HG03108 (cell line): Measurements from ENCODE around the gene RALGAPA2.

Experiments used
- ATAC-seq: cut with Tn5 transposase; IDR thresholded peaks from one replicate; pipeline ENCODE4 v1.9.1; 2021; ENCODE audit warnings: moderate library complexity; ENCODE audit not compliant: unreplicated experiment

RALGAPA2 gene

DNA sequence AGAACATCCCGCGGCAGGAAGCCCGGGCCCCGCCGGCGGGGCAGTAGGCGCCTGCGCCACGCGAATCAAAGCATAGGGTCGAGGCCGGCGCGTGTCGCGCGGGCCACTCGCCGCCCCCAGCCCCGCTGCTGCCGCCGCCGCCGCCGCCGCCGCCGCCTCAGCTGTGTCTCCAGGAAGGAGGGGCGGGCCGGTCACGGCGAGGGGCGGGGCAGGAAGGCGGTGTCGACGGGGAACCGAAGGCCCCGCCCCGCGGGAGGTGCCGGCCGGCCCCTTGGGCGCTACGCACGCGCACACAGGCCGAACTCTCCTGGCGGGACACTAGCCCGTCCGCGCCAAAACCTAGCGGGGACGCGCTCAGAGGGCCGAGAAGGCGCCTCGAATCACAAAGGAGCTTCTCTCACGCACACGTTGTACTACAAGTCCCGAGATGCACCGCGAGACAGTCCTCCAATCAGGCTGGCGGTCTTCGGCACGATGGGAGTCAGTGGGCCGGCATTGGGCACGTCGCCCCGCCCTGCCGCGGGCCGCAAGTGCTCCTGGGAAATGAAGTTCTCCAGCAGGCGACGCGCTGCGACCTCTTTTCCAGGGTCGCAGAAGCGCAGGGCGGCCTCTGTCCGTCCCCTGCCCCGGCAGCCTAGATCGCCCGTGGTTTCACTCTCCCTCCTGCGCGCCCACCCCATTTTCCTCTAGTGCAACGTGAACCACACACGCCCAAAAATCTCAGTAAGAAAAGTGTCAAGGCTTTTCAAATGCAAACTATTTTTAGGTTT, at the start of gene RALGAPA2:
Gene RALGAPA2, minus strand, starts transcription at position 171 of the 770 bp plus-strand sequence. Its CDS starts 164 bp downstream, at position 7.
- ATAC-seq = peak; percentile 92

DNA sequence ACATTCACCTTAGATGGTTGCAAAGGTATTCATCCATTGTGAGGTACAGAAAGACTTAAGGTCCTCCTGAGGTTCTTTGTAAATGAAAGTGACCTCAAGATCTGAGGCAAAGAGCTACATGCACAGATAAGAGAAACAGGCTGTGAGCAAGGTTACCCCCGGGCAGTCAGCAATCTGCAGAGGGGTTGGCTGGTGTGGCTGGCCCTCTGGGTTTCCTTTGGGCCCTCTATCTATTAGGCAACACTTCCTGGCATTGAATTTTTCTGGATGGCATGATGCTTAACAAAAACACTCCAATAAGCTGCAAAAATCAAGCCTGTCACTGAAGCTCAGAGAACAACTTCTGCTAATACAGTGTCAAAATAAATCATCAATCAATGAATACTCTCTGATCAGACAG, 48.9 kb upstream of the RALGAPA2 start:
- ATAC-seq = no peak

- ATAC-seq = no peak
These were observed 46.7 kb upstream of the RALGAPA2 start for GRCh38 chr20:20759132-20759531.

DNA sequence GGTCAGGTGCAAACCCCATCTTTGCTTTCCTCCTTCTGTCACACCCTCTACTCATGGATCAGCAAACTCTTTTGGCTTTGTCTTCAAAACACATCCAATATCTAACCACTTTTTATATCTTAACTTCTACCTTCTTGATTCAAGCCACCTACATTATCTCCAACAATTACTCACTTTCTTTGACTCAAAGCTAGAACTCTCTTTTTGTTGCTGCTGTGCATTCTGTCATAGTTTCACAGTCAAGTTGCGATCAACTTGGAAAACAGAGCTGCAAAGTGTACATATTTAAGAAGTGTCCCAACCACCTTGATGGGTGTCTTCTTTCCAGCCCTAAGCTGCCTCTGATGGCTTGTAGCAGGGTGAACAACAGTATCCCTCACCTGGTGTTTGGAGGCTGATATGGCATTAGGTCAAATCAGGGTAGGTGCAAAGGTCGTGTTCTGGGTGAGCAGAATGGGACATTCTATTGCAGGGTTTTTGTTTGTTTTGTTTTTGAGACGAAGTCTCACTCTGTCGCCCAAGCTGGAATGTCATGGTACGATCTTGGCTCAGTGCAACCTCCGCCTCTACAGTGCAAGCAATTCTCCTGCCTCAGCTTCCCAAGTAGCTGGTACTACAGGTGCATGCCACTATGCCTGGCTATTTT, 43.4 kb upstream of the RALGAPA2 start:
- no peak for ATAC-seq

DNA sequence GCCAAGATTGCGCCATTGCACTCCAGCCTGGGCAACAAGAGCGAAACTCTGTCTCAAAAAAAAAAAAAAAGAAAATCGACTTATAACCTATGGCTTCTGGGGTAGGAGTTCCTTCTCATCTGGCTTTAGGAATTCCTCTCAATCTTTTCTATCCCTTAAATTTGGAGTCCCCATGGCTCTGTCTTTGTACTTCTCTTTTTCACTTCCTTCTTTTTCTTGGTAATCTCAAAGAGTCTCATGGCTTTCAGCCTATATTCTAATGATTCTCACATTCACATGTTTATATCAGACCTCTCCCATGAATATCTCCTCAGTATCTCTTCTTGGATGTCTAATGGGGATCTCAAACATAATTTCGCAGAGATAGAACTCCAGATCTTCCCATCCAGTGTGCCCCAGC, 42.8 kb upstream of the RALGAPA2 start:
- ATAC-seq = no peak

DNA sequence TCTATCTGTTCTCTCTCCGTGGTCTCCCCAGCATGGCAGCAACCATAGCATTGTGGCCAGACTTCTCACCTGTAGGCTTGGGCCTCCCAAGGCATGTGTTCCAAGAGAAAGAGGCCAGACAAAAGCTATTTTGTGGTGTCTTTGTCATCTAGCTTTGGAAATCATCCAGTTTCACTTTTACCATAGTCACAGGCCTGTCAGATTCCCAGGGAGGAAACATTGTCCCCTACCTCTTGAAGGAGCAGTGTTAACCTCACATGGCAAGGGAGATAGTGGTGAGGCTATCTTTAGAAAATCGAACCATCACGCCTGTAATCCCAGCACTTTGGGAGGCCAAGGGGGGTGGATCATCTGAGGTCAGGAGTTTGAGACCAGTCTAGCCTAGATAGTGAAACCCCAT, 42.3 kb upstream of the RALGAPA2 start:
- ATAC-seq = no peak

GRCh38 chr20:20752712-20753111, 40.3 kb upstream of the RALGAPA2 start:
- no peak for ATAC-seq

DNA sequence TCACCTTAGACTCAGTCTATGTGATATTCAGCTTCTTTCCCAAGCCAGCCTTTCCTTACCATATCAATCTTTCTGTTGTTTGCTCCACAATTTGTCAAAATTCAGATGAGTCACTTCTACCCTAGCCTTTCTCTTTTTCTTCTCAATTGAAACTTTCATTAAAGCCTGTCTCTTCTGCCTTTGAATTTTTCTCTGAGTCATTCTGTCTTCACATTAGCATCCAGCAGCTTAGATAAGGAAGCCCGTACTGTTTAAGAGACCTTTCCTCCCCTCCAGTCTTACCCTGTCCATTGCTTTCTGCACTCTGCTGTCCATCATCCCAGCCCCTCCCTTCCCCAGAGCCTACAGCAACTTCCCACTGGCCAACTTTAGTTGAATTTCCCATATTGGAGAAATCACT, 34.9 kb upstream of the RALGAPA2 start:
- no peak for ATAC-seq

- no peak for ATAC-seq
These were observed 31.8 kb upstream of the RALGAPA2 start for GRCh38 chr20:20744170-20744725.

DNA sequence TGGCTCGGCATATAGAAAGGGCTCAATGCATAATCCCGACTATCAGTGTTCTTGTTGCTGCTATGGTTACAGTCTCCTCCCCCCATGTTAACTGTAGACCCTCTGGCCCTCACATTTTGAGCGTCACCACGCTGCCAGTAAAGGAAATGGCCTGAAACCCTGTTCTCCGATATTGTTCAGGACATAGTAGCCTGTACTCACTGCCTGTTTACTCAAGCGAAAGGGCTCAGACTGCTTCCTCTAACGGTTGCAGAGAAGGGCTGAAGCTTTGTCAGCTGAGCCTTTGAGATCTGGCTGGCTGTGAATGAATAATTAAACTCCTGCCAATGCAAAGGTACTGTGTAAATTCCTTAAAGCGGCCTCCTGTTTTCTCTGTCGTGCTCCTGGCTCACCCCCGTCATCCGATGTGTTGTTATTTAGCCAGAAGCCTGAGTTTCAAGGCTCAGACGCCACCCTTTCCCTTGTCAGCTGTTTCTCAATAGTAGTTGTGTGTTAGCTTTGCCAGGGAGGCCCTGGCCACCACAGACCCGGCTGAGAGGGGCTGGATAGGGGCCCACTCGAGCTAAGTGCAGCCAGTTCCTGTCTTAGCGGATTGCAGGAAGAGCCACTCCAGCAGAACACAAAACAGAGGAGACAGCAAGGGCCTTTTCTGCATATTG, 31.2 kb upstream of the RALGAPA2 start:
- ATAC-seq = peak; percentile 74

DNA sequence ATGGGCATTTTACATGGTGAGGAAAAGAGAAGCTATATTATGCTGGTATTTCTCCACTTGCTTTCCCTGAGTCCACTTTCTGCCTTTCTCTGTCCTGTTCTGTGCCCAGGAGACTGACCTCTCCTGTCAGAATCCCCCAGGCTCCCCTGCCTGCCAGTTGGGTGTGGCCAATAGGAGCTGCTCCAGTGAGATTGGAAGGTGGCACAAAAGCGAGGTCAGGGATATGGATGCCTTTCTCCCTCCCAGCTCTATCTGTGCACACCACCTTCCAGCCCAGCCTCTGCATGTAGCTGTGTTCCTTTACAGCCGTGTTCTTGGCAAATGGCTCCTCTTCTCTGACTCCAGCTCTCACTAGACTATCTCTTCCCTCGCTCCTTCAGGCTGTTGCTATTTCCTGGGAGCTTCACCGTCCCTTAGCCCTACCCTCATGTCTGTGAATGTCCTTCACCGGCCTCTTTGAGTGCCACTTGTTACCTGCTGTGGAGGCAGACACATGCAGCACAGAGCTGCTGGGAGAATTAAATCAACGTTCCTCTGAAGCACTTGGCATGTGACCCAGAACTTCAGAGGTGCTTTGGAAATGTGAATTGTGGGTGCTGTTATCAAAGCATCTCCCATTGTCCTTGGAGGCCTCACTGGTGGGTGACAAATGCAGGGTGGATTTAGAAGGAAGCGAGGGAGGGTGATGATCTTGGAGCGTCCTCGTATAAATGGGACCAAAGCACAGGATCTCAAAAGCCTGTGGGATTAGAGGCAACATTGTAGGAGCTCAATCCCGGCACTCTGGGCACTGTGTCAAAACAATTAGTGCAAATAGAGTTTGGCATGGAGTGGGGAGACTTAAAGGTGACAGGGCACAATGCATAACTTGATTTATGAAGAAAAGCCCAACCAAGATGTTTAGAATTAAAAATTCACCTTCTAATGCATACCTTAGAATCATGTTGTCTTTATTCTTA, 28.9 kb upstream of the RALGAPA2 start:
- ATAC-seq = no peak

DNA sequence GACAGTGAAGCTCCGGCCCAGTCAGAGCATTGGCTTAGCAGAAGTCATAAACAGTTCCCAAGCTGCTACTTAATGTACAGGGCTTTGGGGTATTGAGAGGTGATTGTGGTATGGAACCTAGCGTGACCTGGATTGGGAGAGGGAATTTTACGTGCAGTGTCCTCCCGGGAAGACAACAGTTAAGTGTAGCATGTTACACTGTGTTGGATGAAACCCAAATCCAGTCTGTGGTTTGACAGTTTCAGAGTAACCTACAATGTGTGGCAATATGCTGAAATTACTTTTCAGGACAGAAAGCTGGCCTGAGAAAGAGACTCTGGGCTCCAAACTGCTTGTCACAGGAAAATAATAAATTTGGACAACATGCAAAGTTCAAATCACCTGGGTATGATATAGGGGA, 28.1 kb upstream of the RALGAPA2 start:
- ATAC-seq = no peak

GRCh38 chr20:20737158-20737557, 24.7 kb upstream of the RALGAPA2 start:
- ATAC-seq = no peak

DNA sequence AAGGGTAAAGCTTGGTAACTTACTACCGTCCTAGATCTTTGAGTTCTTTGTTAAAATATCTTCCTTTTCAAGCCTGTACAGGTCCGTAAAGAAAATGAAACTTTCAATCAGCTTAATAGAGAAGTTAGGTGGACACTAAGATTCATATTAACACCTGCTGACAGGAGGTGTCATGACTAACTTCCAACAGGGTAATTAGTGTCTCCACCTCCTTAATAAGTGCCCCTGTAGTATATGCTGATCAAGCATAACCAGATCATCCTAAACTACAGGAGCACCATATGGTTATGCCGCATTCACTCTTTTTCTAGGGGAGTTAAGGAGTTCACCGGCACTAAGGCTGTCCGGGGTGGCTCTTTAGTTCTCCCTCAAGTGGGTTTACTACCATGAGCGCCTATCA, 23.9 kb upstream of the RALGAPA2 start:
- no peak for ATAC-seq

GRCh38 chr20:20734475-20734948, 22.1 kb upstream of the RALGAPA2 start:
- ATAC-seq = peak; percentile 47

- ATAC-seq = no peak
These were observed 21.5 kb upstream of the RALGAPA2 start for GRCh38 chr20:20733943-20734342.

DNA sequence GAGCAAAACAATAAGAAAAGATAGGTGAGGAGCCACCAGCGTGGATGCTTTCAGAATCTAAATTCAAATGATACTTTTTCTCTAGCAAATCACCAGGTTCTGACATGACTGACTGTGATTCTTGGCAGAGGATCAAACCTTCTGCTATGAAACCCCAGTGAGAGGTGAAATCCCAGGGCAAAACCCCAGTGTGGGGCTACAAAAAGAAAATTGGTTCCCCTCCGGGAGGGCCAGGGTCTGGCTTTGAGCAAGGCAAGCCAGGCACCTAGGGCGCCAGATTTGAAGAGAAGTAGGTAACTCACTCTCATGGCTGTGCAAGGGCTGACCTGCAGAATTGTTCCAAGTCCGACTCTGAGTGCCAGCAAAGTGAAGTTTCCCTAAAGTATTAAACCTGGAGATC, 20.2 kb upstream of the RALGAPA2 start:
- no peak for ATAC-seq

DNA sequence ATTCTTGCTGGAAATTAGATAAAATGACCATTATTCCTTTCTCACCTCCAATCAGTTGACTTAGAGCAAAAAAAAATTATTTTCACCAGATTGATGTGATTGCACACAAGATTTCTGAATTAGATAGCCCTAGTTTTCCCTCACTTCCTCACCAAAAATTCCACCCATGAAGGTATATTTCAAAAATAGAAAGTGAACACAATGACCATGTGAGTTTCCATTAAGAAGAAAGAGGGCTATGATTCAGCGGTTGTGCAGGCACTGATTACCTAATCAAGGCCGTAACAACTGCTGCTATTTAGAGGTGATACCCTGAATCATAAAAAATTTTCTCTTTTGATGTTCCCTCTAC, 19.5 kb upstream of the RALGAPA2 start:
- ATAC-seq = no peak

- ATAC-seq = no peak
These were observed 18.8 kb upstream of the RALGAPA2 start for GRCh38 chr20:20731000-20731944.
